Activated CD4-positive, alpha-beta T cell treated with anti-CD3 and anti-CD28 coated beads, Interleukin-2, amount 50 U/mL, for 16 hours (primary cell): ENCODE data around the gene ARHGAP32.
"Not testable (repeated sequence)": the region's sequence is repeated elsewhere in the genome, so short reads cannot be mapped to it uniquely, and the experiment has no call there.

Experiments
- DNase-seq: peaks from one replicate; pipeline ENCODE4 v3.0.0-alpha.2; 2020

Gene ARHGAP32

DNA sequence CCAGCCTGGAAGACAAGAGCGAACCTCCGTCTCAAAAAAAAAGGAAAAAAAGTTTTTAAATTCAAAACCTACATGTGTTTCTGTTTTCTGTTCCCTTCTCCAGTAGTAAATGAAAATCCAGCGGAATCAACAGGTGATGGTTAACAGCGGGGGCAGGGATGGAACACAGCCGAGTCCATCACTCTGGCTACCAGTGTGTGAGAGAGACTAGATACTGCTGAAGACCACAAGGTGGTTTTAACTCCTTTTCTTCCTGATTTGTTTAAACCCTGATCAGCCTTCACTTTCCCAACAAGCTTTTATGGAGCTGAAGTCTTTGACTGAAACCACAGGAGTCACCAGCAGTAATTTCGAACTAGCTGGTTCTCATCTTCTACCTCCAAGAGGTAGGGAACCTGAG is 3.6 kb upstream of the ARHGAP32 start:
- no peak for DNase-seq

GRCh38 chr11:129191649-129192048 is 476 bp downstream of the ARHGAP32 start:
- DNase-seq = no peak

- DNase-seq = no peak
Measured at GRCh38 chr11:129190087-129190486, 2.0 kb downstream of the ARHGAP32 start.

DNA sequence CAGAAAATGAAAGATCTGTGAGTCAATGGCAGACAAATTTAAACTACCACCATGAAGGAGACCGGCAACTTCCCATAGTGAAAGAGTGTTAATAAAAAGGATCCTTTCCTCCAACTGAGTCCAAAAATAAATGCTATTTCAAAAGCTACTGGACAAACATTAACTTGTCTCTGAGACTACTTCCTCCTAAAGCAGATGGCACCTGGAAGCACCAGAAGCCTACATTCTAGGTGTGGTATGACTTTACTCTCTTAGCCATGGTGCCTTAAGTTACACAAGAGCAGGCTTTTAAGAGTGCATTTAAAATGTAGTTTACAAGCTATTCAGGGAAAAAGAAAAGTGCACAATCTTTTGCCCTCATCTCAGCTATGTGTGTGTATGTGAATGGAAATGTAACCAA is 2.5 kb downstream of the ARHGAP32 start:
- no peak for DNase-seq

DNA sequence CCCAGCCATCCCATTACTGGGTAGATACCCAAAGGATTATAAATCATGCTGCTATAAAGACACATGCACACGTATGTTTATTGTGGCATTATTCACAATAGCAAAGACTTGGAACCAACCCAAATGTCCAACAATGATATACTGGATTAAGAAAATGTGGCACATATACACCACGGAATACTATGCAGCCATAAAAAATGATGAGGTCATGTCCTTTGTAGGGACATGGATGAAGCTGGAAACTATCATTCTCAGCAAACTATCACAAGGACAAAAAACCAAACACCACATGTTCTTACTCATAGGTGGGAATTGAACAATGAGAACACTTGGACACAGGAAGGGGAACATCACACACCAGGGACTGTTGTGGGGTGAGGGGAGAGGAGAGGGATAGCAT is 7.0 kb downstream of the ARHGAP32 start:
- DNase-seq = not testable (repeated sequence)

- no peak for DNase-seq
Measured at GRCh38 chr11:129184581-129184980, 7.5 kb downstream of the ARHGAP32 start.

- DNase-seq = no peak
Measured at GRCh38 chr11:129167315-129167714, 24.8 kb downstream of the ARHGAP32 start.

DNA sequence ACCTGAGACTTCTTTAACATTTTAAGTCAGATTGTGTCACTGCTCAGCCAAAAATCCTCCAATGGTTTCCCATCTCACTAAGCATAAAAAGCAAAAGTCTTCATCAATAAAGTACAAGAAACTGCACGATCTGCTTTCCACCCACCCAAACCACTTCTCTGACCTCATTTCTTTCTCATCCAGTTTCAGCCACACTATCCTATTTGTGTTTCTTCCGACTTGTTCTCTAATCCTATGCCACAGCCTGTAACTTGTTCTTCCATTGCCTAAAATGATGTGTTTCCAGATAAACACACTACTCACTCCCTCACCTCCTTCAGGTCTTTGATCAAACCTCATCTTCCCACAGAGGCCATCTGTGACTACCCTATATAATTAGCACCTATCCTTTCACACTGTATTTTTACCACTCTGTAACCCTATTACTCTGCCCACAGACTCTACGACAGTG is 28.4 kb downstream of the ARHGAP32 start:
- no peak for DNase-seq

- DNase-seq = not testable (repeated sequence)
Measured at GRCh38 chr11:129157080-129157479, 35.0 kb downstream of the ARHGAP32 start.

GRCh38 chr11:129155745-129156144 is 36.4 kb downstream of the ARHGAP32 start:
- DNase-seq = no peak

DNA sequence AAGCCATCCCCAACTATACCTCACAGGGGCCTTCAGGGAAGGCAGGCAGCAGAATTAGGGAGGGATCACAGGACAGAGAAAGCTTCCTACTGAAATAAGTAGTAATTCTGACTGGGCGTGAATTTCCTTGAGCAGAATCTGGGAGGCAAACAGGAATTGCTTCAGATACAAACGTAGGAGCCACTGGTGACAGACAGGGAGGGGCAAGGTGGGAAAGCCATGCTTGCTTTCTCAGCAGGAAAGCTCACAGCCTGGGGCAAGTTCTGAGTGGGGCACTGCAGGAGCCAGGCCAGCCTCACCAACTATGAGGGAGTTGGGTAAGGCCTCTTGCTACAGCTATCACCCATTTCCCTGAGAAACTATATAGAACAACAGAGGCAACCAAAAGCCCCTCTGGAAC is 43.6 kb downstream of the ARHGAP32 start:
- no peak for DNase-seq

DNA sequence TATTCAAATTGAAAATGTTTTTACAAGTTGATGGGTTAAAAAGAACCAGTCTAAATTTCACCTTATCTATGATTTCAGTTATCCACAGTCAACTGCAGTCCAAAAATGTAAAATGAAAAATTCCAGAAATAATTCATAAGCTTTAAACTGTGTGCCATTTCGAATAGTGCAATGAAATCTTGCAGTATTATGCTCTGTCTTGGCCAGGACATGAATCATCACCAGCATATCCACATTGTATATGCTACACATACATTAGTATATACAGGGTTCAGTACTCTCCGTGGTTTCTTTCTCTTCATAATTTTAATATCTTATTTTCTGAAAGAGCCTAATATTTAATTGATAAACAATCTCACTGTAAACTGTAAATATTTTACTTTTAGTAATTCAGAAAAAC is 45.9 kb downstream of the ARHGAP32 start:
- DNase-seq = no peak

- DNase-seq = no peak
Measured at GRCh38 chr11:129145276-129145675, 46.8 kb downstream of the ARHGAP32 start.

DNA sequence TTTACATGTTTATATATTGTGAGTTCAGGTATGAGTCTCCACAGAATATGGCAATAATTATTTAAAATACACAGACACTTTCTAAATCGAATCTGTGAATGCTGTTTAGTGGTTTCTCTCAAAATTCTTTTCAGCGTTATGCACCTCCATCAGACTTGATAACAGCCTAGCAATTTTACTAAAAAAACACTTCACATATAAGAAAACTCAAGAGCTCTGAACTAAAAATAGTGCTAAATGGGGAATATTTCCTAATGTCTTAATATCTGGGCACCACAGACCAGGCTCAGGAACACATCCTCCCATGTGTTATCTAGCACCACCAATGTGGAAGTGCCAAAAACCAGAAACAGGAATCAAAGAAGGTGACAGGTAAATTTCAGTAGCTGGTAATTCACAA is 47.9 kb downstream of the ARHGAP32 start:
- no peak for DNase-seq

DNA sequence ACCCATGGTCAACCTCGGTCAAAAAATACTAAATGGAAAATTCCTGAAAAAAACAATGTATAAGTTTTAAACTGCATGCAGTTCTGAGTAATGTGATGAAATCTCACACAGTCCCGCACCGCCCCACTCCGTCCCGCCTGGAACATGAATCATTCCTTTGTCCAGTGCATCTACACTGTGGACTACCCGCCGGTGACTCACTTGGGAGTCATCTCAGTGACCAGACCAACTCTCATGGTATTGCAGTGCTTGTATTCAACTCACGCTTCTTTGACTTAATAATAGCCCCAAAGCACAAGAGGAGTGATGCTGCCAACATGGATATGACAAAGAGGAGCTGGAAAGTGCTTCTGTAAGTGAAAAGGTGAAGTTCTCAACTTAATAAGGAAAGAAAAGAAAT is 48.8 kb downstream of the ARHGAP32 start:
- no peak for DNase-seq

DNA sequence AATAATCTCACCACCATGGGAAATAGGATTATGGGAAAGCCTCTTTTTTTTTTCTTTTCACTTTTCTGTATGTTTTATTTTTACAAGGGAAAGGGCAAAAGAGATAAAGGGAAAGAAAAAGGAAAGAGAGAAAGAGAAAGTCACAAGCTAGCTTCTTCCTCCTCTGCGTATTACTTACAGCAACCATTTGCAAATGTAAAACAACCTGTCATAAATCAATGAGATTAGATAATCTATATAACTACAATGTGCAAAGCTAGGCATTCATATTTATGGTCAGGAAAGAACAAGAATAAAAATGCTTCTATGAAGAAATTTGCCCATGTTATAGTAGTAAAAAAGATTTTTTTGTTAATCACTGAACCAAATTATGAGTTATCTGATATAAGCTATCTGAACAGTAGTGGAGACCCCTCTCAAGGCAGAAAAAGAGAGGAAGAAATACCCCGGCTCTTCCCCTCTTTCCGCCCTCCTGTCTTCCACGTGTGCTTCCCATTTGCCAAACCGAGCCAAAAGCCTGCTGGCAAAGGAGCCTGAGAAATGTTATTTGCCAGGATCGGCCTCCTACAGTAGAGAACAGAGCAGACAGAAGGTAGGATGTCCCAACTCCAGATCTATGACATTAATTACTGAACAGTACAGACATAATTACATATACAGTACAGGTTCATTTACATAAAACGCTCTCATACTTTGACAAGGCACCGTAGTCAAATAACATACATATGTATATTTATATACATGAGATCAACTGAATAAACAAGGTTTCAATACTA is 50.2 kb downstream of the ARHGAP32 start:
- no peak for DNase-seq

GRCh38 chr11:129131316-129131715 is 60.8 kb downstream of the ARHGAP32 start:
- no peak for DNase-seq

DNA sequence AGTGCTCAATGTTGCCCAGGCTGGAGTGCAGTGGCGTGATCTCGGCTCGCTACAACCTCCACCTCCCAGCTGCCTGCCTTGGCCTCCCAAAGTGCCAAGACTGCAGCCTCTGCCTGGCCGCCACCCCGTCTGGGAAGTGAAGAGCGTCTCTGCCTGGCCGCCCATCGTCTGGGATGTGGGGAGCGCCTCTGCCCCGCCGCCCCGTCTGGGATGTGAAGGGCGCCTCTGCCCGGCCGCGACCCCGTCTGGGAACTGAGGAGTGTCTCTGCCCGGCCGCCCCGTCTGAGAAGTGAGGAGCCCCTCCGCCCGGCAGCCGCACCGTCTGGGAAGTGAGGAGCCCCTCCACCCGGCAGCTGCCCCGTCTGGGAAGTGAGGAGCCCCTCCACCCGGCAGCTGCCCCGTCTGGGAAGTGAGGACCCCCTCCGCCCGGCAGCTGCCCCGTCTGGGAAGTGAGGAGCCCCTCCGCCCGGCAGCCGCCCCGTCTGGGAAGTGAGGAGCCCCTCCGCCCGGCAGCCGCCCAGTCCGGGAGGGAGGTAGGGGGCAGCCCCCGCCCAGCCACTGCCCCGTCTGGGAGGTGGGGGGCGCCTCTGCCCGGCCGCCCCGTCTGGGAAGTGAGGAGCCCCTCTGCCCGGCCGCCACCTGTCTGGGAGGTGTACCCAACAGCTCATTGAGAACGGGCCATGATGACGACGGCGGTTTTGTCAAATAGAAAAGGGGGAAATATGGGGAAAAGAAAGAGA is 63.1 kb downstream of the ARHGAP32 start:
- DNase-seq = not testable (repeated sequence)

DNA sequence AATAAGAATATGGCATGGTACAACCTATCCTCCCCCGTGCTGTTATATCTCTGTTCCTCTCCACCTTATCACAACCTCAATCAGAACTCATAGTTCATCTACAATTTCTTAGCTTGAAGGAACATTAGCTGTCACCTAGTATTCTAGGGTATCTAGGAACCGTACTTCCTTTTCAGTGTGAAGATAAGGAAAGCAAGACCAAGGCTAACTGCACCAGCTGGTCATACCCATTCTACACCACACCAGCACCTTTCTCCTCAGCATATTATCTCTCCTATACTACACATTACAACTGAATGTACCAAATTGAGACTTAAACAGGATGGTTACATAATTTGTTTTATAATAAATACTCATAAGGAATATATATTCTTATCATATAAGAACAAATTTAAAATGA is 73.1 kb downstream of the ARHGAP32 start:
- DNase-seq = no peak

DNA sequence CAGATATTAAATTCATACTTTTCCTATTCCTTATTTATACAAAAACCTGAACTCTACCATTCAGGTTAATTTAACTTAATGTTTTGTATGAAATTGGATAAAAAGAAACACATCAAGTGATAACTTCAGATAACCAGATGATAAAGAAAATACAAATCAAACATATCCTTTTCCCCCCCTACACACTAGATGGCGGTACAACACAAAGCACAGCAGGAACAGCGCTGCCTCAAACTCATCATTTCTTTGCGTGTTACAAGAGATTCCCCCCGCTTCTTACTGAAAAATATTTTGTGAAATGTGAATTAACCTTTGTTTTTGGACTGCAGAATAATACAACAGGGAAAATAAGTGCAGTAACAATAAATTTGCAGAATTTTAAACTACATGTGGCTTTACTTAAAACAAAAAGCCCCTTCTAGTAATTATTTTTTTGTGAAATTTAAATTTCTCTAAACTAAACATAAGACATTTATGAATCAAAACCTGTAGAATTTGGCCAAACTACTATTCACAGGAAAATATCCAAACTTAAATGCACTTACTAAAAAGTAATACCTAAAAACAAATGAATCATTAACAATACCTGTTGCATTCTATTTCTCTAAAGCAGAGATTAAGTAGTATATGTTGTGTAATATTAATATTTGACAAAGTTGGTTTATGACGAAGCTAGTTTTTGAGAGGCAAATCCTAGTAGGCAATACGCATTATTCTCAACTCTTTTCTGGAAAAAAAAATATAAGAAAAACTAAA is 74.4 kb downstream of the ARHGAP32 start:
- DNase-seq = peak; percentile 57

- peak; percentile 28 for DNase-seq
Measured at GRCh38 chr11:129115652-129116586, 76.2 kb downstream of the ARHGAP32 start.

GRCh38 chr11:129109701-129110100 is 82.4 kb downstream of the ARHGAP32 start:
- no peak for DNase-seq
